ENCODE data around the gene ADGRL3. TPM values are rescaled to one million over a fixed set of nuclear protein-coding genes. Genes with fewer than 3 reads are reported as not detected.

The ADGRL3 gene
- total and polyA plus RNA-seq, 12 donors: 2.4 to 182 (median 22.1) TPM

DNA sequence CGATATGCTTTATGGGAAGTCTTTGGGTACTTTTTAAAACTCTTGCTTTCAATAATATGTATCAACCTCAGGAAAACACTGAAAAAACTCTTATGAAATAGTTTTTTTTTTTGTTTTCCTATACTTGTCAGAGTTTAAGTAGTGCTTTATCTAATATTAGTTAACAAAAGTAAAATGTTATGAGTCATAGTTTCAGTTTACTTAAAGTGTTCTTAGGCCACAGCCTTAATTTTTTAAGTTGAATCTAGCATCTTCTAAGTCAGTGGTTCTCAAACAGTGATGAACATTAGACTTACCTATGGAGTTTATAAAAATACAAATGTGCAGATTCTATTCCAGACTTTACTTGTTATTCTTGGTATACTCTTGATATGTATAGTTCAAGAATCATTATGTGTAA lies 26.3 kb upstream of the ADGRL3 start:
- no peak for TF ChIP-seq POLR2A (IDR thresholded peaks at IDR 0.05)
- TF ChIP-seq, protein P1, sequence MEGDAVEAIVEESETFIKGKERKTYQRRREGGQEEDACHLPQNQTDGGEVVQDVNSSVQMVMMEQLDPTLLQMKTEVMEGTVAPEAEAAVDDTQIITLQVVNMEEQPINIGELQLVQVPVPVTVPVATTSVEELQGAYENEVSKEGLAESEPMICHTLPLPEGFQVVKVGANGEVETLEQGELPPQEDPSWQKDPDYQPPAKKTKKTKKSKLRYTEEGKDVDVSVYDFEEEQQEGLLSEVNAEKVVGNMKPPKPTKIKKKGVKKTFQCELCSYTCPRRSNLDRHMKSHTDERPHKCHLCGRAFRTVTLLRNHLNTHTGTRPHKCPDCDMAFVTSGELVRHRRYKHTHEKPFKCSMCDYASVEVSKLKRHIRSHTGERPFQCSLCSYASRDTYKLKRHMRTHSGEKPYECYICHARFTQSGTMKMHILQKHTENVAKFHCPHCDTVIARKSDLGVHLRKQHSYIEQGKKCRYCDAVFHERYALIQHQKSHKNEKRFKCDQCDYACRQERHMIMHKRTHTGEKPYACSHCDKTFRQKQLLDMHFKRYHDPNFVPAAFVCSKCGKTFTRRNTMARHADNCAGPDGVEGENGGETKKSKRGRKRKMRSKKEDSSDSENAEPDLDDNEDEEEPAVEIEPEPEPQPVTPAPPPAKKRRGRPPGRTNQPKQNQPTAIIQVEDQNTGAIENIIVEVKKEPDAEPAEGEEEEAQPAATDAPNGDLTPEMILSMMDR (IDR thresholded peaks at IDR 0.05): no peak
- H3K4me1 ChIP-seq (replicated peaks in 1 of 2): no peaks in the 10 kb centered on the region

DNA sequence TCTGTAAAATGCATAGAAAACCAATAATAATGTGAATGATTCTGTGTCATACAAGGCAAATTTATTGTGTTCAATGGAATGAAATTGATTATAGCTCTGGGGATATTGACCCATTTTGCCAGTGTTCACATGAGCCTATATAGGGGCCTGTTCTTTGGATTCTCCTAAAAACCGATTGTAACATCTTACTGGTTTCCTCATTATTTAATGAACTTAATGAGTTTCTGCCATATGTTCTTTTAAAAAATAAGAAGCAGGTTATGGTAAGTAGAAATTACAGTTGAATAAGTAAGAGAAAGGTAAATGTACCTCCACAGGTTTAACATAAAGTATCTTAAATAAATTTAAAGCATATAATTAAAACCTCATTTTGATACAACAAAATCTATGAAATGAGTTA lies 24.6 kb upstream of the ADGRL3 start:
- no peak overlapping the region for H3K4me3 ChIP-seq
- no peaks in the 10 kb centered on the region for H3K36me3 ChIP-seq (replicated peaks in 1 of 2)
- DNase-seq: no peak
- no peaks in the 10 kb centered on the region for H3K9me3 ChIP-seq (replicated peaks in 1 of 3)
- H3K4me1 ChIP-seq (replicated peaks in 1 of 2): no peaks in the 10 kb centered on the region
- H3K27ac ChIP-seq: no peak overlapping the region
- TF ChIP-seq, protein P1 (IDR thresholded peaks at IDR 0.05): no peak
- no peak for TF ChIP-seq POLR2A (IDR thresholded peaks at IDR 0.05)
- intact Hi-C loops (cut with DNase I): no loop called here
- no peaks in the 10 kb centered on the region for H3K27me3 ChIP-seq
- whole genome bisulfite sequencing, 4 donors: 31 to 71% (median 37%) methylated on average over 1 of the region's 1 CpG

More for the DNA sequence above, 26.3 kb upstream of the ADGRL3 start:
- Histone ChIP-seq H3K27me3 (no peaks in the 10 kb centered on the region), H3K4me3 (no peak overlapping the region), H3K27ac (no peak overlapping the region), H3K9me3 (replicated peaks in 1 of 3) (no peaks in the 10 kb centered on the region), H3K36me3 (replicated peaks in 1 of 2) (no peaks in the 10 kb centered on the region)
- 64 to 83% (median 77%) methylated on average over 1 of the region's 1 CpG for WGBS, 4 donors
- no peak for DNase-seq
- intact Hi-C loops (cut with DNase I): no loop called here

DNA sequence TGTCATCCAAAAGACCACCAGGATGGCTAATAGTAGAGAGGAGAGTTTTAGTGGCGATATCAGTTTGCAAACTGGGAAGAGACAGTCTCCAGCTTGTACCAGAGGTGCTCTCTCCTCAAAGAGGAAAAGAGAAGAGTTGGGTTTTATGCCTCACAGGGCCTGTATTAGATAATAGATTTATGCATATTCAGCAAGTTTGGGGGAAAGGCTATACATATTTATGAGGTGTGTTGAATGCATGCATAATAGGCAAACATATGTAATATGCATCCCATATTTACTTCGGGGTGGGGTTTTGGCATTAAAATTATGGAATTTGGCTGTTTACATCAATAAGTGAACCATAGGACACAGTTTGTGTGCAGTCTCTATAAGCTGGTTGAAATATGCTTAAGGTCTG lies 22.8 kb upstream of the ADGRL3 start:
- no peaks in the 10 kb centered on the region for H3K36me3 ChIP-seq (replicated peaks in 1 of 2)
- no peaks in the 10 kb centered on the region for H3K9me3 ChIP-seq (replicated peaks in 1 of 3)
- no peak overlapping the region for H3K27ac ChIP-seq
- TF ChIP-seq, protein P1 (IDR thresholded peaks at IDR 0.05): no peak
- TF ChIP-seq POLR2A (IDR thresholded peaks at IDR 0.05): no peak
- H3K27me3 ChIP-seq: no peaks in the 10 kb centered on the region
- no peak overlapping the region for H3K4me3 ChIP-seq
- intact Hi-C loops (cut with DNase I): no loop called here
- no peak for DNase-seq
- 93 to 95% (median 94%) methylated on average over 2 of the region's 2 CpGs for WGBS, 4 donors
- H3K4me1 ChIP-seq (replicated peaks in 1 of 2): no peaks in the 10 kb centered on the region

DNA sequence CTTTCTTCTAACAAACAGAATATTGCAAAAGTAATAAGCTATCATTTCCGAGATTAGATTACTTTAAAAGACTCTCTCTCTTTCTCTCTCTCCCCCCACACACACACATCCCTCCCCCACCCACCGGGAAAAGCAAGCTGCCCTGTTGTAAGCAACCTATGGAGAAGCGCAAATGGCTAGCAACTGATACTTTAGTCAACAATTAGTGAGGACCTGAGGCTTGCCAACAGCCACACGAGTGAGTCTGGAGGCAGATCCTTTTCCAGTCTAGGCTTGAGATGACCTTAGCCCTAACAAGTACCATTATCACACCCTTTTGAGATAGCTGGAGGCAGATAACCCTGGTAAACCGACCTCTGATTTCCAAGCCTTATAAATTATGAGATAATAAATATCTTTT lies 19.7 kb upstream of the ADGRL3 start:
- H3K27ac ChIP-seq: no peak overlapping the region
- no peaks in the 10 kb centered on the region for H3K36me3 ChIP-seq (replicated peaks in 1 of 2)
- WGBS, 4 donors: 47 to 58% (median 57%) methylated on average over 5 of the region's 5 CpGs
- DNase-seq: no peak
- H3K4me3 ChIP-seq: no peak overlapping the region
- no peak for TF ChIP-seq POLR2A (IDR thresholded peaks at IDR 0.05)
- no peaks in the 10 kb centered on the region for H3K27me3 ChIP-seq
- no peaks in the 10 kb centered on the region for H3K9me3 ChIP-seq (replicated peaks in 1 of 3)
- H3K4me1 ChIP-seq (replicated peaks in 1 of 2): no peaks in the 10 kb centered on the region
- intact Hi-C loops (cut with DNase I): no loop called here

DNA sequence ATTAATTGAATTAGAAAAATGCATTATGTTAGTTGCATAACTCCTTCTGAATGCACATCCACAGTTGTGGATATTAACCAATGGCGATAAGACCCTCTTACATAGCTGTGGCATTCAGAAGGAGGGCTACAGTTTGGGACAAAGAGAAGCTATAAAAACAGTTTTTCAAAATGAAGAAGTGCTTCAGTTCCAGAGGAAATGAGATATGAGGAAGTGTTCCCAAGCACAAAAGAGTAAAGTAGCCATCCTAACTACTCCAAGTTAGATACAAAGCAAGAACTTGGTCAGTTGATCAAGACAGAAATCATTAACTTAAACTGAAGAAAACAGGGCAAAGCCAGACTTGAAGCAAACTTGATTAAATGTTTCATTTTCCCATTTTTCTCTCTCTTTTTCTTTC lies 17.2 kb upstream of the ADGRL3 start:
- H3K36me3 ChIP-seq (replicated peaks in 1 of 2): no peaks in the 10 kb centered on the region
- no peak overlapping the region for H3K27ac ChIP-seq
- no peak for TF ChIP-seq POLR2A (IDR thresholded peaks at IDR 0.05)
- TF ChIP-seq, protein P1 (IDR thresholded peaks at IDR 0.05): no peak
- H3K4me3 ChIP-seq: no peak overlapping the region
- no peaks in the 10 kb centered on the region for H3K9me3 ChIP-seq (replicated peaks in 1 of 3)
- no peaks in the 10 kb centered on the region for H3K4me1 ChIP-seq (replicated peaks in 1 of 2)
- intact Hi-C loops (cut with DNase I): no loop called here
- DNase-seq: no peak
- H3K27me3 ChIP-seq: no peaks in the 10 kb centered on the region
- 79 to 94% (median 86%) methylated on average over 1 of the region's 1 CpG for WGBS, 4 donors

Measured in adrenal gland (tissue), 12 donors.